ENCODE data around the gene IL10RA.
"Not testable (repeated sequence)": the region's sequence is repeated elsewhere in the genome, so short reads cannot be mapped to it uniquely, and the experiment has no call there.

Gene IL10RA

DNA sequence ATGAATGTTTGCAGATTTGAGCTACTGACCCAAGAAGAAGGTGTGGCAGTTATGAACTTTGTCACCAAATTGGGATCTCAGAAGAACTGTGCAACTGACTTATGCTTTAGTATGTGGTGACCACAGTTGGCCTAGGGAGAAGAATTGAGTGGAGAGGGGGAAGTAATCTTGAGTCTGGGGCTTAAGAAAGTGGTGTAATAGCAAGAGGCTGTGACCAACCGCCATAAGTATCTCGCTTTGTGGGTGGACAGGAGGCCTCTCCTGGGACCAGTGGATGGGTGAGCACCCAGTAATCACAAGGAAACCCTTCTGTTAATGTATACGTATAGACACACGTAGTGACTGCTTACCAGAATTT, 12.7 kb upstream of the IL10RA start:
- DNase-seq (ENCODE audit: low read depth), result no peak
- H3K4me3 ChIP-seq (ENCODE audit: low read length), result no peak overlapping the region
- TF ChIP-seq, protein P1, sequence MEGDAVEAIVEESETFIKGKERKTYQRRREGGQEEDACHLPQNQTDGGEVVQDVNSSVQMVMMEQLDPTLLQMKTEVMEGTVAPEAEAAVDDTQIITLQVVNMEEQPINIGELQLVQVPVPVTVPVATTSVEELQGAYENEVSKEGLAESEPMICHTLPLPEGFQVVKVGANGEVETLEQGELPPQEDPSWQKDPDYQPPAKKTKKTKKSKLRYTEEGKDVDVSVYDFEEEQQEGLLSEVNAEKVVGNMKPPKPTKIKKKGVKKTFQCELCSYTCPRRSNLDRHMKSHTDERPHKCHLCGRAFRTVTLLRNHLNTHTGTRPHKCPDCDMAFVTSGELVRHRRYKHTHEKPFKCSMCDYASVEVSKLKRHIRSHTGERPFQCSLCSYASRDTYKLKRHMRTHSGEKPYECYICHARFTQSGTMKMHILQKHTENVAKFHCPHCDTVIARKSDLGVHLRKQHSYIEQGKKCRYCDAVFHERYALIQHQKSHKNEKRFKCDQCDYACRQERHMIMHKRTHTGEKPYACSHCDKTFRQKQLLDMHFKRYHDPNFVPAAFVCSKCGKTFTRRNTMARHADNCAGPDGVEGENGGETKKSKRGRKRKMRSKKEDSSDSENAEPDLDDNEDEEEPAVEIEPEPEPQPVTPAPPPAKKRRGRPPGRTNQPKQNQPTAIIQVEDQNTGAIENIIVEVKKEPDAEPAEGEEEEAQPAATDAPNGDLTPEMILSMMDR (conservative IDR thresholded peaks at IDR 0.05; ENCODE audit: low read length), result no peak

DNA sequence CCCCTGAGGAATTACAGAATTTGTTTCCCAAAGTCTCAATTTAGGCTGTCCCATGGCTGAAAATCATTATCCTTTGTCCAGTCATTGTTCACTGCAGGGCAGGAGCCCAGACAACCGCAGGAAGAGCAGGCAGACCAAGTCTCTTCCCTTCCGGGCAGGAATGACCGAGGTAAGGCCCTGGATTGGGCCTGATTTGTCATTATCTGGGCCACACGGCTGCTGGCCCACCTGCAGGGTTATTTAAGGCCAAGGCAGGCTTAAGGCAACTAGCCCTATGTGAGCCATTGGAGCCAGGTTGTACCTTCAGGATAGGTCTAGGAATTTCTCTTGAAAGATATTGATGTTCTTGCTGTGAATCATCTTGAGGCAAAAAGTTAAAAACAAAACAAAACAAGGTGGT, 9.7 kb upstream of the IL10RA start:
- TF ChIP-seq, protein P1 (conservative IDR thresholded peaks at IDR 0.05; ENCODE audit: low read length), result no peak
- DNase-seq (ENCODE audit: low read depth), result no peak
- no peak overlapping the region for H3K4me3 ChIP-seq (ENCODE audit: low read length)

DNA sequence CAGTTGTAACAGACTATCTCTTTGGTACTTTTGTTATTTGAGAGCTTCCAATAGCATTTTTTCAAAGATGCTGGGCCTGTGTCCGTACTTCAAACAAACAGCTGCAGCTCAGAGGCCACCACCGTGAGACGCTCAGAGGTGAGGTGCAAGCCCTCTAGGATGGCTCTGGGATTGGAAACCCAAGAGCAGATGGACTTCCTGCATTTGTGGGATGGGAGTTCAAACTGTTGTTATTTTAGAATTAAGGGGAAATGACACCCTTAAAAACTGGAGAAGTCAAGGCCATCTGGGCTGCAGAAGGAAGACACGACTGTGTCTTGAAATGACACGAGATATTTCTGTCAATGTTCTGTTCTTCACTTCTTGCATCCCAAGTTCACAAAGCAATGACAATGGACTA, 9.2 kb upstream of the IL10RA start:
- TF ChIP-seq, protein P1 (conservative IDR thresholded peaks at IDR 0.05; ENCODE audit: low read length), result no peak
- no peak for DNase-seq (ENCODE audit: low read depth)
- no peak overlapping the region for H3K4me3 ChIP-seq (ENCODE audit: low read length)

DNA sequence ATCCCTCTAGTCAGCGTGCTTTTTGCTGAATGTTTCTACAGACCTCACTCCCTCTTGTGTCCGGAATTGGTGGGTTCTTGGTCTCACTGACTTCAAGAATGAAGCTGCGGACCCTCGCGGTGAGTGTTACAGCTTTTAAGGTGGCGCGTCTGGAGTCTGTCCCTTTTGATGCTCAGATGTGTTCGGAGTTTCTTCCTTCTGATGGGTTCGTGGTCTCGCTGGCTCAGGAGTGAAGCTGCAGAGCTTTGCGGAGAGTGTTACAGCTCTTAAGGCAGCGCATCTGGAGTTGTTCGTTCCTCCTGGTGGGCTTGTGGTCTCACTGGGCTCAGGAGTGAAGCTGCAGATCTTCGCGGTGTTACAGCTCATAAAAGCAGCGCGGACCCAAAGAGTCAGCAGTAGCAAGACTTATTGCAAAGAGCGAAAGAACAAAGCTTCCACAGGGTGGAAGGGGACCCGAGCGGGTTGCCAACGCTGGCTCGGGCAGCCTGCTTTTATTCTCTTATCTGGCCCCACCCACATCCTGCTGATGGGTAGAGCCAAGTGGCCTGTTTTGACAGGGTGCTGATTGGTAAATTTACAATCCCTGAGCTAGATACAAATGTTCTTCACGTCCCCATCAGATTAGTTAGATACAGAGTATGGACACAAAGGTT, 8.5 kb upstream of the IL10RA start:
- not testable (repeated sequence) for DNase-seq (ENCODE audit: low read depth); H3K4me3 ChIP-seq (ENCODE audit: low read length)

DNA sequence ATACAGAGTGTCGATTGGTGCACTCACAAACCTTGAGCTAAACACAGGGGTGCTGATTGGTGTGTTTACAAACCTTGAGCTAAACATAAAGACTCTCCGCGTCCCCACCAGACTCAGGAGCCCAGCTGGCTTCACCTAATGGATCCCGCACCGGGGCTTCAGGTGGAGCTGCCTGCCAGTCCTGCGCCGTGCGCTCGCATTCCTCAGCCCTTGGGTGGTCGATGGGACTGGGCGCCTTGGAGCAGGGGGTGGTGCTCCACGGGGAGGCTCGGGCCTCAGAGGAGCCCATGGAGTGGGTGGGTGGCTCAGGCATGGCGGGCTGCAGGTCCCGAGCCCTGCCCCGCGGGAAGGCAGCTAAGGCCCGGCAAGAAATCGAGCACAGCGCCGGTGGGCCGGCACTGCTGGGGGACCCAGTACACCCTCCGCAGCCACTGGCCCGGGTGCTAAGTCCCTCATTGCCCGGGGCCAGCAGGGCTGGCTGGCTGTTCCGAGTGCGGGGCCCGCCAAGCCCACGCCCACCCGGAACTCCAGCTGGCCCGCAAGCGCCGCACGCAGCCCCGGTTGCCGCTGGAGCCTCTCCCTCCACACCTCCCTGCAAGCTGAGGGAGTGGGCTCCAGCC, 7.8 kb upstream of the IL10RA start:
- not testable (repeated sequence) for DNase-seq (ENCODE audit: low read depth); H3K4me3 ChIP-seq (ENCODE audit: low read length)

DNA sequence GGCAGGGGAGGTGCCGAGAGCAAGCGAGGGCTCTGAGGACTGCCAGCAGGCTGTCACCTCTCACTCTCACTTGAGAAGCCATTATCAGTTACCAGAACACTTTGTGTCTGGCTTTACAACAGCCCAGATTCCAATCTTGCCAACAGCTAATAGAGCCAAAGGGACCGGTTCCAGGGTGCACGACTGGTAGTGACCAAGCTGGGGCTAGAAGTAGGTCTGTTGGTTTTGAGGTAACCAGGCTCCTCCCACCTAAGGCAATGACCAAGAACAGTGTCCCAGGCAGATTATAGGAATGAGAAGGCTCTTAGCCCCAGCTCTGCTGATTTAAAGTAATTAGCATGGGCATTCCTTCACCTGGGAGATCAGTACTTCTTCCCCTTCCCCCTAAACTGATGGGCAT, 7.2 kb upstream of the IL10RA start:
- no peak for DNase-seq (ENCODE audit: low read depth)
- no peak overlapping the region for H3K4me3 ChIP-seq (ENCODE audit: low read length)
- TF ChIP-seq, protein P1 (conservative IDR thresholded peaks at IDR 0.05; ENCODE audit: low read length), result no peak

DNA sequence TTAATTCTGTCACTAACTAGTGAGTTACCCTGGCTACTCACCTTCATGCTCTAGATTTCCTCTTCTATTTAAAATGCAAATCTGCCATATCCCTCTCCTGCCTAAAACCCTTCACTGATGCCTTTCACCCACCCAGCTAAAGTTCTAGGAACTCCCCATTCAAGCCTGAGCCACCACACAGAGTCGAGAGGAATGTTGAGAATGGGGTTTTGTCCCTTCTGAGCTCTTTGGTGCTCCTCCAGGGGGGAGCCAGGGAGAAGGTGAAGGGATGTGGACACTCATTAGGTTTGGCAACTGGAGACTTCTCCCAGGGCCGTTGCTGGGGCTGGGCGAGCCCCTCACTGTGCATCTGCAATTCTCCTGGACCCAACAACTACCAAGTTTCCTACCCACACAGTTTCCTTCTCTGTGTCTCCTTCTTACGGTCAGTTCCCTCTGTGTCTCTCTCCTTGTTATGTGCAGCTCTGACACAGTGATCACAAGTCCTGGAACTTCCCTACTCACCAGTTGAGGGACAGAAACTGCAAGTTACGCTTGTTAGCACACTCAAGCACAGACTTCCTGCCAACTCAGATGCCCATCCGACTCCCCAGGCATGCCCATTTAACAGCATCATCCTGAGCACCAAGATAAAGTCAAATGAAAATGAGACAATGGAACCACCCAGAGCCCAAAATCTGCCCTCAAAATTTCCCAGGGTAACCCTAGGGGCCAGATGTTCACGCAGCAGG, 6.5 kb upstream of the IL10RA start:
- no peak overlapping the region for H3K4me3 ChIP-seq (ENCODE audit: low read length)
- TF ChIP-seq, protein P1 (conservative IDR thresholded peaks at IDR 0.05; ENCODE audit: low read length), result no peak
- DNase-seq (ENCODE audit: low read depth), result no peak

DNA sequence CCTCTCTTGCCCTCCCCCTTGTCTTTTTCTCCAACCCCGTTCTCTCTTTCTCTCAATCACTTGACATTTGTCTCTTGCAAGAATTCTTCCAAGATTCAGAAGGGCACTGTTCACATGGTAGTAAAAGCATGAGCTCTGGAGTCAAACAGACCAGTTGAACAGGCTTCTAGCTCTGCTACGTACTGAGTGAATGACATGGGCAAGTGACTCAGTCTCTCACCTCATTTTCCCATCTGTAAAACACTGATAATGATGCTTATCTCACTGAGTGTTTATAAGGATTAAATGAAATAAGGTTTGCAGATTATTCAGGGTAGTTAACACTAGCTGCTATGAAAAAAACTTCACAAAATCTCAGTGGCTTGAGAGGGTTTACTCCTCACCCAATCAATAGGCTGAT, 5.9 kb upstream of the IL10RA start:
- TF ChIP-seq, protein P1 (conservative IDR thresholded peaks at IDR 0.05; ENCODE audit: low read length), result no peak
- H3K4me3 ChIP-seq (ENCODE audit: low read length), result no peak overlapping the region
- DNase-seq (ENCODE audit: low read depth), result no peak

Data from AG10803 (cell line).